HG02852 (cell line): Measurements from ENCODE around the gene SAP30BP.

Experiments used
- ATAC-seq: cut with Tn5 transposase; IDR thresholded peaks from one replicate; pipeline ENCODE4 v1.9.1; 2021; ENCODE audit warnings: mild to moderate bottlenecking, moderate library complexity; ENCODE audit not compliant: unreplicated experiment

SAP30BP gene

GRCh38 chr17:75755205-75755901 lies 88.2 kb downstream of the SAP30BP start:
- ATAC-seq, result no peak

- no peak for ATAC-seq
Observed at GRCh38 chr17:75755990-75756389, 88.9 kb downstream of the SAP30BP start.

GRCh38 chr17:75756451-75757085 lies 89.4 kb downstream of the SAP30BP start:
- ATAC-seq, result no peak

GRCh38 chr17:75757086-75757681 lies 90.0 kb downstream of the SAP30BP start:
- no peak for ATAC-seq
